ENCODE measurements around the gene ZSCAN18.

Gene ZSCAN18

DNA sequence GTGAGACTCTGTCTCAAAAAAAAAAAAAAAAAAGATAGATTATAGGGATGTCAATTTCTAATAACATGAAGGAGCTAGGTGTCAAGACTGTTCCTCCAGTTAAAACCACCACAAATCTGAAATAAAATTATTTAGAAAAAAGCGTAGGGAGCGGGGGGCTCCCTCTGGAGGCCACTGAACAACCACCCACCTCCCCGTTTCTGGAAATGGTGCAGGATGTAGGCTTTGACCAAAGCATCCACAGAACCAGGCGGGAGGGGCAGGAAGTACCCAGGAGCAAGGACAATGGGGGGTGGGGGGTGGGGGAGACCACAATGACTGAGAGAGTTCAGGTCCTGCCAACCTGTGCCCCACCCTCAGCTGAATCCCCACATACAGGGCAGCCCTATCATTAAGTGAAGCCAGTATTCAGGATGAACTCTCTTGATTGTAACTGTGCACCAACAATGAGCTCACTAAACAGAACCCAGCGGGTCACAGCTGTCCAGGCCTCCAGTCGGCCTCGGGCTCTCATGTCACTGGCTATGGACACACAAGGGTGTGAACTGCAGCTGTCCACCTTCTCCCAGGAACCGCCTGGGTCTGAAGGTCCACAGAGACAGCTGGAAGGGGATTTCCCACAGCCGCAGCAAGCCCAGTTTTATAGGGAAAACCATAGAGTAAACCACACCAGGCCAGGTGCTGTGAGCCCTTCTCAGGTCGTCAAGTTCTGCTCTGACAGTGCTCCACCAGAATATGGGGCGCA lies 6.6 kb downstream of the ZSCAN18 start:
- Histone ChIP-seq H3K27me3 (no peaks in the 10 kb centered on the region), H3K4me3 (ENCODE audit: low read depth in 1 of 2, low read length in 1 of 2) (no peak overlapping the region), H3K27ac (no peak overlapping the region), H3K4me1 (ENCODE audit: control insufficient read depth in 1 of 2, insufficient read depth in 1 of 2, low read depth in 1 of 2, low read length in 1 of 2) (no peaks in the 10 kb centered on the region), H3K36me3 (no peaks in the 10 kb centered on the region), H3K9me3 (peaks cover 14% of the 10 kb centered on the region)
- TF ChIP-seq, protein P1, sequence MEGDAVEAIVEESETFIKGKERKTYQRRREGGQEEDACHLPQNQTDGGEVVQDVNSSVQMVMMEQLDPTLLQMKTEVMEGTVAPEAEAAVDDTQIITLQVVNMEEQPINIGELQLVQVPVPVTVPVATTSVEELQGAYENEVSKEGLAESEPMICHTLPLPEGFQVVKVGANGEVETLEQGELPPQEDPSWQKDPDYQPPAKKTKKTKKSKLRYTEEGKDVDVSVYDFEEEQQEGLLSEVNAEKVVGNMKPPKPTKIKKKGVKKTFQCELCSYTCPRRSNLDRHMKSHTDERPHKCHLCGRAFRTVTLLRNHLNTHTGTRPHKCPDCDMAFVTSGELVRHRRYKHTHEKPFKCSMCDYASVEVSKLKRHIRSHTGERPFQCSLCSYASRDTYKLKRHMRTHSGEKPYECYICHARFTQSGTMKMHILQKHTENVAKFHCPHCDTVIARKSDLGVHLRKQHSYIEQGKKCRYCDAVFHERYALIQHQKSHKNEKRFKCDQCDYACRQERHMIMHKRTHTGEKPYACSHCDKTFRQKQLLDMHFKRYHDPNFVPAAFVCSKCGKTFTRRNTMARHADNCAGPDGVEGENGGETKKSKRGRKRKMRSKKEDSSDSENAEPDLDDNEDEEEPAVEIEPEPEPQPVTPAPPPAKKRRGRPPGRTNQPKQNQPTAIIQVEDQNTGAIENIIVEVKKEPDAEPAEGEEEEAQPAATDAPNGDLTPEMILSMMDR (IDR thresholded peaks at IDR 0.05) = no peak

DNA sequence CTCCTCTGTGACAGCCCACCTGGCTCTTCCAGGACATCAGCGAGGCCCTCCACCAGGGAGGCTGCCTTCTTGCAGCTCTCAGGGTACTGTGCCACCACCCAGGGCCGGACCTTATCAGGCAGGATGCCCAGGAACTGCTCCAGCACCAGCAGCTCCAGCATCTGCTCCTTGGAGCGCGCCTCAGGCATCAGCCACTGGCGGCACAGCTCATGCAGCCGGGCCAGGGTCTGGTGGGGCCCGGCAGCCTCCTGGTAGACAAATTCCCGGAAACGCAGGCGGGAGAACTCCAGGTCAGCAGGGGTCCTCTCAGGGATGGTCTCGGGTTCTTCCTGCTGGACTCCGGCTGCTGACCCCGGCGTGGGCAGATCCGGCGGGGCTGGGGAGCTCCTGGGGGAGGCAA lies 8.2 kb downstream of the ZSCAN18 start:
- no peaks in the 10 kb centered on the region for H3K27me3 ChIP-seq
- TF ChIP-seq, protein P1 (IDR thresholded peaks at IDR 0.05) = no peak
- H3K4me1 ChIP-seq (ENCODE audit: control insufficient read depth in 1 of 2, insufficient read depth in 1 of 2, low read depth in 1 of 2, low read length in 1 of 2) = no peaks in the 10 kb centered on the region
- no peak overlapping the region for H3K4me3 ChIP-seq (ENCODE audit: low read depth in 1 of 2, low read length in 1 of 2)
- no peak overlapping the region for H3K27ac ChIP-seq
- H3K9me3 ChIP-seq = peaks cover 30% of the 10 kb centered on the region
- H3K36me3 ChIP-seq = no peaks in the 10 kb centered on the region

DNA sequence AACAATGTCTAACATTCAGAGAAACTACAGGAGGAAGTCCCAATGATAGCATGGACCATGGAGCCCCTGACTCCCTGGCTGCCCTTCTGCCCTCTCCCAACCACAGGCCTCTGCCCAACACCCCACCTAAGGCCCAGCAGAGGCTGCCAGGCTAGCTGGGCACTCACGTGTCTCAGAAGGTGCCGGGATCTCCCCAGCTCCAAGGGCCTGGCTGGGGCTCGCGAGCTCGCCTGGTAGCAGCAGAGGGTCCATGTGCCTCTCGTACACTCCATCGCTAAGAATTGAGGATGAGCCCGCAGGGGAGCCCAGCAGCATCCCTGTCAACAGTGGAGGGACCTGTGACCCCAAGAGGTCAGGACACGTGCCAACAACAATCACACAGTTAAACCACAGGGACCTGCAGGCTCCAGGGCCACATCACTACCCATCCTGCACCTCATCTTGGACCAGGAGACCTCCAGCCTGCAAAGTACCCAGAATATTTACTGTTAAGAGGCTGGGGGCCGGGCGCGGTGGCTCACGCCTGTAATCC lies 9.4 kb downstream of the ZSCAN18 start:
- TF ChIP-seq, protein P1 (IDR thresholded peaks at IDR 0.05) = no peak
- H3K4me1 ChIP-seq (ENCODE audit: control insufficient read depth in 1 of 2, insufficient read depth in 1 of 2, low read depth in 1 of 2, low read length in 1 of 2) = no peaks in the 10 kb centered on the region
- H3K27ac ChIP-seq = no peak overlapping the region
- peaks cover 42% of the 10 kb centered on the region for H3K9me3 ChIP-seq
- H3K36me3 ChIP-seq = no peaks in the 10 kb centered on the region
- no peaks in the 10 kb centered on the region for H3K27me3 ChIP-seq
- H3K4me3 ChIP-seq (ENCODE audit: low read depth in 1 of 2, low read length in 1 of 2) = no peak overlapping the region

DNA sequence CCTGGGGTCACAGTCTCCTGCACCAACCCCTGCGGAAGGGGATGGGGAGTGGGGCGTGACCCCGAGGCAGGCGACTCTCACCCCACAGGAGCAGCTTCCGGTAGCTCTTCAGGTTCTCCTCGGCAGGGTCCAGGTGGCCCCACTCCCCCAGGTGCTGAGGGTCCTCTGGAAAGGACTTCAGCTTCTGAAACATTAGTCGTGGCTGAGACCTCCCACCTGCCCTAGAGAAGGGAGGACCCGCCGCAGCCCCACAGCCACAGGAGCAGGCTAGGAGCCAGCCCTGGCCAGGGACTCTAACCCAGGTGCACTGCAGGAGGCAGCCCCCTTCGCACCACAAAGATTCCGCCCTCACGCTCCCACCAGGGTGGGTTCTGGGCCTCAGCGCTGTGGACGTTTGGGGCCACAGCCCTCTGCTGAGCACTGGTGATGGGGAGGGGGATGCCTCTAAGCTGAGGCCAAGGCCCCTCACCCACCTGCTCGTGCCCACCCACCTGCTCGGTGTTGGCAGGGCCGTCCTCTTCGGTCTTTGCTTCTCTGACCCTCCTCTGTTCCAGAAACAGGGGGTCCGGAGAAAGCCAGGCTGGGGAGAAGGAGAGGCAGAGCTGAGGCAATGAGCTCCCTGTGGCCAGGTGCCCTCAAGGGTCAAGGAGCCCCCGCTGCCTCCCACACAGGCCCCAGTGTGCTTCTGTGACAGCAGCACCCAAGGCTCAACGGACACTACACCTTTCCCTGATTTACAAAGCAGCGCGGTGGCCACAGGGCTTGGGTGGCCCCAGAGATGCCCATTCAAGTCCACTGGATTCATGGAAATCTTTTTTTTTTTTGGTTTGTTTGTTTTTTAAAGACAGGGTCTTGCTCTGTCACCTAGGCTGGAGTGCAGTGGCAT lies 11.0 kb downstream of the ZSCAN18 start:
- no peaks in the 10 kb centered on the region for H3K4me1 ChIP-seq (ENCODE audit: control insufficient read depth in 1 of 2, insufficient read depth in 1 of 2, low read depth in 1 of 2, low read length in 1 of 2)
- no peak overlapping the region for H3K27ac ChIP-seq
- H3K4me3 ChIP-seq (ENCODE audit: low read depth in 1 of 2, low read length in 1 of 2) = no peak overlapping the region
- no peaks in the 10 kb centered on the region for H3K27me3 ChIP-seq
- peaks cover 50% of the 10 kb centered on the region for H3K9me3 ChIP-seq
- TF ChIP-seq, protein P1 (IDR thresholded peaks at IDR 0.05) = no peak
- H3K36me3 ChIP-seq = no peaks in the 10 kb centered on the region

DNA sequence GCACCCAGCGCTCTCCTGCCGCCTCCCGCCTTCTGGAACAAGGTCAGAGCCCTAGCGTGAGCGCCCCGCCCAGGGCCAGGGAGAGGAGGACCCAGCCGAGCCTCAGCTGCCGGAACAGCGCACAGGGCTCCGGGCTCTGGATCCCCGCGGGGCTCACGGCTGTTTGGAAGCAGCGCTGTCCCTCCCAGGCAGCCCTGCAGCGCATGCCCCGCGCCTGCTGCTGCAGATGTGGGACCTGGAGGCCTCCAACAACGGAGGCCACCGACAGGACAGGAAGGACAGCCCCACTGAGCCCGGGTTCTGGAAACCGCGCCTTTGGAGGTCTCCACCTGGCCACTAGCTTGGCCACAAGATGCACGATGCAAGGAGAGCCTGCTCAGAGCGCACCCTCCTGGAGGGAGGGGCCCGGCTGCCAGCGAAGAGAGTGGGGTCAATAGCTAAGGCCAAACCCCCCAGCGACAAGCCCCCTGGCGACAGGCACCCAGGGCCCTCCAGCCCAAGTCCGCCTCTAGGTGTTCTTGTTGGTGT lies 12.6 kb downstream of the ZSCAN18 start:
- Histone ChIP-seq H3K9me3 (peaks cover 55% of the 10 kb centered on the region), H3K4me3 (ENCODE audit: low read depth in 1 of 2, low read length in 1 of 2) (no peak overlapping the region), H3K27ac (no peak overlapping the region), H3K4me1 (ENCODE audit: control insufficient read depth in 1 of 2, insufficient read depth in 1 of 2, low read depth in 1 of 2, low read length in 1 of 2) (no peaks in the 10 kb centered on the region), H3K27me3 (no peaks in the 10 kb centered on the region), H3K36me3 (no peaks in the 10 kb centered on the region)
- TF ChIP-seq, protein P1 (IDR thresholded peaks at IDR 0.05) = no peak

Measured in neutrophil (primary cell).